HepG2 (cell line): Measurements from ENCODE around the gene IMMT. TPM values are rescaled to one million over a fixed set of nuclear protein-coding genes. Genes with fewer than 3 reads are reported as not detected.

Experiments used
- ATAC-seq: fragments of 200-7000 bp; cut with Tn5 transposase; 3 replicates; pipeline ENCODE4 v1.9.1; 2020; ENCODE audit warnings: mild to moderate bottlenecking, moderate library complexity
- BruUV-seq: library from RNA; stranded (reverse); fragments of 400-500 nt; replicated peaks from 2 replicates; lab custom pipeline; 2021; lab: Mats Ljungman, UMichigan
- CTCF ChIA-PET: fragments of 300-600 bp; formaldehyde crosslinking; extraction: SDS; loops from one replicate; lab custom pipeline; 2021; ENCODE audit warnings: low total read pairs, inconsistent platforms, low intra/inter-chr PET ratio; lab: Yijun Ruan, JAX
- POLR2A ChIA-PET: fragments of 350-600 bp; sonication (Branson Sonifier 250); formaldehyde crosslinking; loops from one replicate; lab custom pipeline; 2020; ENCODE audit warnings: antibody characterized with exemption, inconsistent platforms; lab: Yijun Ruan, JAX
- DNase-seq: peaks from one replicate; pipeline ENCODE4 v3.0.0-alpha.2; 2015; ENCODE audit warnings: low spot score
- FAIRE-seq: peaks from 3 replicates; lab custom pipeline; 2011; peaks lifted over from hg19 to GRCh38; lab: Jason Lieb, UNC
- H2AFZ ChIP-seq: one replicate; pipeline ENCODE4 v1.6.1; 2011; ENCODE audit warnings: low read length, inconsistent platforms
- H3K27ac ChIP-seq: fragments of 300-600 bp; 3 replicates; pipeline ENCODE4 v1.8.0; 2011; ENCODE audit warnings: mixed run types, mild to moderate bottlenecking, mixed read lengths, low read length, inconsistent platforms; ENCODE audit not compliant: insufficient read depth; ENCODE audit errors: extremely low read length
- H3K27me3 ChIP-seq, 2 experiments: fragments of 200-600 bp in 1 of 2; 2 replicates in 1 of 2; 3 replicates in 1 of 2; pipeline versions ENCODE4 v1.6.0 to v1.8.0; 2011; ENCODE audit warnings: low read length in 2 of 2, mild to moderate bottlenecking in 2 of 2, moderate library complexity in 2 of 2, inconsistent platforms in 1 of 2; ENCODE audit not compliant: insufficient read depth in 2 of 2, control insufficient read depth in 1 of 2
- H3K36me3 ChIP-seq, 2 experiments: fragments of 200-600 bp in 1 of 2; replicated peaks in 1 of 2; 2 replicates in 1 of 2; 3 replicates in 1 of 2; pipeline versions ENCODE4 v1.5.1 to v1.8.0; 2011; ENCODE audit warnings: low read length in 2 of 2, inconsistent platforms in 1 of 2; ENCODE audit not compliant: insufficient read depth in 2 of 2, control insufficient read depth in 1 of 2
- H3K4me1 ChIP-seq: 2 replicates; pipeline ENCODE4 v1.5.1; 2012; ENCODE audit warnings: low read length, inconsistent platforms; ENCODE audit not compliant: insufficient read depth
- H3K4me2 ChIP-seq: 2 replicates; pipeline ENCODE4 v1.6.0; 2011; ENCODE audit warnings: low read depth, low read length, inconsistent platforms
- H3K4me3 ChIP-seq, 3 experiments: fragments of 200-600 bp in 1 of 3; sonication (generic), shearing (Covaris generic) in 1 of 3; replicated peaks in 1 of 3; 2 replicates each; pipeline ENCODE4 v1.5.1; 2011 to 2016; ENCODE audit warnings: low read length in 3 of 3, inconsistent platforms in 2 of 3, low read depth in 2 of 3, mild to moderate bottlenecking in 2 of 3, control low read depth in 1 of 3, mixed read lengths in 1 of 3; ENCODE audit not compliant: insufficient read depth in 1 of 3
- H3K79me2 ChIP-seq: one replicate; pipeline ENCODE4 v1.6.1; 2011; ENCODE audit warnings: low read length, inconsistent platforms; ENCODE audit not compliant: insufficient read depth
- H3K9ac ChIP-seq: 2 replicates; pipeline ENCODE4 v1.6.0; 2011; ENCODE audit warnings: mild to moderate bottlenecking, low read depth, low read length, inconsistent platforms; ENCODE audit not compliant: insufficient read depth
- H3K9me3 ChIP-seq: 2 replicates; pipeline ENCODE4 v1.5.1; 2012; ENCODE audit warnings: mild to moderate bottlenecking, low read length
- H4K20me1 ChIP-seq: 2 replicates; pipeline ENCODE4 v1.6.0; 2011; ENCODE audit warnings: inconsistent platforms, mild to moderate bottlenecking, low read length, moderate library complexity; ENCODE audit not compliant: insufficient read depth
- ARNT2 ChIP-seq: sonication (generic); formaldehyde crosslinking; IDR thresholded peaks from 2 replicates; pipeline ENCODE4 v1.8.0; 2022; ENCODE audit warnings: mild to moderate bottlenecking, low read depth, missing genetic modification reagents, moderate library complexity
- ELF3 ChIP-seq: IDR thresholded peaks from 2 replicates; pipeline ENCODE4 v1.6.1; 2016; ENCODE audit warnings: missing genetic modification reagents, missing compliant biosample characterization
- FOXC1 ChIP-seq: sonication (generic); formaldehyde crosslinking; IDR thresholded peaks from 2 replicates; pipeline ENCODE4 v1.8.0; 2022; ENCODE audit warnings: mild to moderate bottlenecking, missing genetic modification reagents, borderline replicate concordance
- GFI1 ChIP-seq: sonication (generic); formaldehyde crosslinking; IDR thresholded peaks from 2 replicates; pipeline ENCODE4 v1.5.0; 2020; ENCODE audit warnings: missing genetic modification reagents, mild to moderate bottlenecking, borderline replicate concordance
- KDM2A ChIP-seq: sonication (generic); formaldehyde crosslinking; IDR thresholded peaks from 2 replicates; pipeline ENCODE4 v1.4.0; 2020; ENCODE audit warnings: low read depth, missing genetic modification reagents, borderline replicate concordance
- LCORL ChIP-seq, 2 experiments: fragments of 450-650 bp in 1 of 2; sonication (generic) in 1 of 2; formaldehyde crosslinking in 1 of 2; IDR thresholded peaks; 2 replicates each; pipeline versions ENCODE4 v1.5.0 to v1.6.1; 2017 to 2020; ENCODE audit warnings: antibody characterized with exemption in 1 of 2, missing genetic modification reagents in 1 of 2
- MAFG ChIP-seq: sonication (generic); formaldehyde crosslinking; IDR thresholded peaks from 2 replicates; pipeline ENCODE4 v1.5.1; 2020; ENCODE audit warnings: mild to moderate bottlenecking, missing genetic modification reagents
- MBD4 ChIP-seq: IDR thresholded peaks from 2 replicates; pipeline ENCODE4 v1.6.1; 2012; ENCODE audit warnings: low read length, inconsistent platforms, borderline replicate concordance
- MIXL1 ChIP-seq: IDR thresholded peaks from 2 replicates; pipeline ENCODE4 v1.6.1; 2016
- NONO ChIP-seq, 2 experiments: fragments of 450-650 bp in 1 of 2; sonication (generic) in 1 of 2; formaldehyde crosslinking in 1 of 2; IDR thresholded peaks in 1 of 2; conservative IDR thresholded peaks in 1 of 2; 2 replicates each; pipeline versions ENCODE4 v1.6.1 to v1.8.0; 2017 to 2022; ENCODE audit warnings: mild to moderate bottlenecking in 1 of 2, missing genetic modification reagents in 1 of 2, moderate library complexity in 1 of 2
- ZBTB42 ChIP-seq: sonication (generic); formaldehyde crosslinking; IDR thresholded peaks from 2 replicates; pipeline ENCODE4 v1.5.0; 2020; ENCODE audit warnings: mild to moderate bottlenecking, missing genetic modification reagents
- ZNF260 ChIP-seq: sonication (generic); formaldehyde crosslinking; IDR thresholded peaks from 2 replicates; pipeline ENCODE4 v1.4.0; 2020; ENCODE audit warnings: missing genetic modification reagents, low read depth, mild to moderate bottlenecking, borderline replicate concordance
- ZNF432 ChIP-seq: sonication (generic); formaldehyde crosslinking; IDR thresholded peaks from 2 replicates; pipeline ENCODE4 v1.5.0; 2020; ENCODE audit warnings: missing genetic modification reagents, mild to moderate bottlenecking, borderline replicate concordance
- in situ Hi-C: cut with HindIII; loops from 2 replicates; pipeline ENCODE4 v1.10.0; 2017; ENCODE audit warnings: low pct_unique_long_range_greater_than_20kb; ENCODE audit not compliant: extremely low pct_ligation_motif_present
- intact Hi-C: fragments of 100-400 bp; cut with micrococcal nuclease; formaldehyde crosslinking; loops from one replicate; pipeline ENCODE4 v1.10.0; 2022; ENCODE audit not compliant: unreplicated experiment
- polyA plus RNA-seq, 8 experiments: library from polyadenylated mRNA; depleted of rRNA in 3 of 8; stranded (reverse) in 7 of 8; unstranded in 1 of 8; fragments of >200 nt; fragmentation: Illumina TruSeq in 4 of 8; extraction: Trizol in 4 of 8; gene quantifications; 2 replicates each; pipeline versions ENCODE4 v1.2.1 to v1.2.3, GENCODE V29; 2011 to 2016; ENCODE audit warnings: low read depth in 4 of 8, missing spikeins in 1 of 8, mixed read lengths in 1 of 8; ENCODE audit not compliant: insufficient read depth in 1 of 8
- total RNA-seq, 5 experiments: library from RNA; depleted of rRNA; stranded (reverse); fragments of >200 nt; fragmentation: Illumina TruSeq; extraction: Trizol; gene quantifications; 2 replicates each; pipeline ENCODE4 v1.2.3, GENCODE V29; 2016; ENCODE audit warnings: low read depth in 1 of 5
- TF ChIP-seq, protein P1 (sequence below): sonication (generic); formaldehyde crosslinking; conservative IDR thresholded peaks from 2 replicates; pipeline ENCODE4 v1.8.1; 2023; ENCODE audit warnings: missing genetic modification reagents
- TF ChIP-seq, protein P2 (sequence below): sonication (generic); formaldehyde crosslinking; IDR thresholded peaks from 2 replicates; pipeline ENCODE4 v1.4.0; 2020; ENCODE audit warnings: mild to moderate bottlenecking, low read depth, missing genetic modification reagents
- TF ChIP-seq, protein P3 (sequence below): sonication (generic); formaldehyde crosslinking; IDR thresholded peaks from 2 replicates; pipeline ENCODE4 v1.5.0; 2020; ENCODE audit warnings: mild to moderate bottlenecking, missing genetic modification reagents
- TF ChIP-seq, protein P4 (sequence below): sonication (generic); formaldehyde crosslinking; IDR thresholded peaks from 2 replicates; pipeline ENCODE4 v1.5.1; 2020; ENCODE audit warnings: missing genetic modification reagents, mild to moderate bottlenecking, borderline replicate concordance
- TF ChIP-seq, protein P5 (sequence below): sonication (generic); formaldehyde crosslinking; conservative IDR thresholded peaks from 2 replicates; pipeline ENCODE4 v1.4.0; 2020; ENCODE audit warnings: missing genetic modification reagents

Gene IMMT
- total and polyA plus RNA-seq, 2 of the 13 experiments (the other 11 are each of a cell fraction or from before 2014, with no cell fraction given) = 63.5 to 119 TPM

DNA sequence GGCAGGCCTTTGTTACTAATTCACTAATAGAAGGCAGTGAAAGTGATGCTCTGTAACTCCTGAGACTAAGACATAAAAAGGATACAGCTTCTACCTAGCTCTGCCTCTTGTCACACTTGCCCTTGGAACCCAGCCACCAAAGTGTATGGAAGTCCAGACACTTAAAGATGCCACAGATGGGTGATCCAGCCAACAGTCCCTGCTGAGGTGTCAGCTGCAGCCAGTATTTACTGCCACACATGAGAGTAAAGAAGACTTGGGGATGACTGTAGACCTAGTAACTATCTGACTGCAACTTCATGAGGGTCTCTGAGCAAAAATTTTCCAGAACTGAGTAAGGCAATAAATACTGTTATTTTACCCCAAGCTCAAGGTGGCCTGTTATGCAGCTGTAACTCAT, 8.8 kb downstream of the IMMT start:
- Histone ChIP-seq H3K4me1 (peaks cover 16% of the 10 kb centered on the region; the same call in 1 of the 2 replicates), H3K79me2 (peaks cover 97% of the 10 kb centered on the region), H3K9ac (no peak overlapping the region), H2AFZ (no peak overlapping the region), H3K27me3 (no peaks in the 10 kb centered on the region), H3K36me3 (peaks cover 1 to 39% of the 10 kb centered on the region in 2 experiments; a peak in 4 of 5 replicates), H4K20me1 (peaks cover 10% of the 10 kb centered on the region), H3K9me3 (no peaks in the 10 kb centered on the region), H3K4me2 (no peak overlapping the region), H3K4me3 (no peak overlapping the region), H3K27ac (no peak overlapping the region)
- intact Hi-C loops = no loop called here
- in situ Hi-C loops = no loop called here
- DNase-seq (no peak), FAIRE-seq (no peak), ATAC-seq (peak; percentile 25; the same call in 2 of the 3 replicates)
- BruUV-seq = no TSS peak
- CTCF ChIA-PET = no interaction called here
- POLR2A ChIA-PET = interaction anchor here (1.9 kb wide), 1 partner anchor 9 kb away, joined by 7 read pairs; the partner anchor contains the start of gene IMMT
- TF ChIP-seq, protein P1, sequence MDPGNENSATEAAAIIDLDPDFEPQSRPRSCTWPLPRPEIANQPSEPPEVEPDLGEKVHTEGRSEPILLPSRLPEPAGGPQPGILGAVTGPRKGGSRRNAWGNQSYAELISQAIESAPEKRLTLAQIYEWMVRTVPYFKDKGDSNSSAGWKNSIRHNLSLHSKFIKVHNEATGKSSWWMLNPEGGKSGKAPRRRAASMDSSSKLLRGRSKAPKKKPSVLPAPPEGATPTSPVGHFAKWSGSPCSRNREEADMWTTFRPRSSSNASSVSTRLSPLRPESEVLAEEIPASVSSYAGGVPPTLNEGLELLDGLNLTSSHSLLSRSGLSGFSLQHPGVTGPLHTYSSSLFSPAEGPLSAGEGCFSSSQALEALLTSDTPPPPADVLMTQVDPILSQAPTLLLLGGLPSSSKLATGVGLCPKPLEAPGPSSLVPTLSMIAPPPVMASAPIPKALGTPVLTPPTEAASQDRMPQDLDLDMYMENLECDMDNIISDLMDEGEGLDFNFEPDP (CRISPR knock-in tag) = no peak
- TF ChIP-seq MBD4 (no peak), LCORL (IDR thresholded peaks at IDR 0.05) (no peak), LCORL (CRISPR knock-in tag; IDR thresholded peaks at IDR 0.05) (no peak), ZNF260 (no peak), MIXL1 (CRISPR knock-in tag) (no peak), NONO (IDR thresholded peaks at IDR 0.05) (no peak), NONO (CRISPR knock-in tag; conservative IDR thresholded peaks at IDR 0.05) (no peak), ZNF432 (CRISPR knock-in tag) (no peak), FOXC1 (CRISPR knock-in tag) (no peak), GFI1 (no peak), ARNT2 (CRISPR knock-in tag) (no peak), ELF3 (CRISPR knock-in tag) (no peak), ZBTB42 (CRISPR knock-in tag) (no peak), KDM2A (no peak), MAFG (no peak)
- TF ChIP-seq, protein P2, sequence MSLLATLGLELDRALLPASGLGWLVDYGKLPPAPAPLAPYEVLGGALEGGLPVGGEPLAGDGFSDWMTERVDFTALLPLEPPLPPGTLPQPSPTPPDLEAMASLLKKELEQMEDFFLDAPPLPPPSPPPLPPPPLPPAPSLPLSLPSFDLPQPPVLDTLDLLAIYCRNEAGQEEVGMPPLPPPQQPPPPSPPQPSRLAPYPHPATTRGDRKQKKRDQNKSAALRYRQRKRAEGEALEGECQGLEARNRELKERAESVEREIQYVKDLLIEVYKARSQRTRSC (CRISPR knock-in tag) = no peak
- TF ChIP-seq, protein P3, sequence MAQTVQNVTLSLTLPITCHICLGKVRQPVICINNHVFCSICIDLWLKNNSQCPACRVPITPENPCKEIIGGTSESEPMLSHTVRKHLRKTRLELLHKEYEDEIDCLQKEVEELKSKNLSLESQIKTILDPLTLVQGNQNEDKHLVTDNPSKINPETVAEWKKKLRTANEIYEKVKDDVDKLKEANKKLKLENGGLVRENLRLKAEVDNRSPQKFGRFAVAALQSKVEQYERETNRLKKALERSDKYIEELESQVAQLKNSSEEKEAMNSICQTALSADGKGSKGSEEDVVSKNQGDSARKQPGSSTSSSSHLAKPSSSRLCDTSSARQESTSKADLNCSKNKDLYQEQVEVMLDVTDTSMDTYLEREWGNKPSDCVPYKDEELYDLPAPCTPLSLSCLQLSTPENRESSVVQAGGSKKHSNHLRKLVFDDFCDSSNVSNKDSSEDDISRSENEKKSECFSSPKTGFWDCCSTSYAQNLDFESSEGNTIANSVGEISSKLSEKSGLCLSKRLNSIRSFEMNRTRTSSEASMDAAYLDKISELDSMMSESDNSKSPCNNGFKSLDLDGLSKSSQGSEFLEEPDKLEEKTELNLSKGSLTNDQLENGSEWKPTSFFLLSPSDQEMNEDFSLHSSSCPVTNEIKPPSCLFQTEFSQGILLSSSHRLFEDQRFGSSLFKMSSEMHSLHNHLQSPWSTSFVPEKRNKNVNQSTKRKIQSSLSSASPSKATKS (CRISPR knock-in tag) = no peak
- TF ChIP-seq, protein P4, sequence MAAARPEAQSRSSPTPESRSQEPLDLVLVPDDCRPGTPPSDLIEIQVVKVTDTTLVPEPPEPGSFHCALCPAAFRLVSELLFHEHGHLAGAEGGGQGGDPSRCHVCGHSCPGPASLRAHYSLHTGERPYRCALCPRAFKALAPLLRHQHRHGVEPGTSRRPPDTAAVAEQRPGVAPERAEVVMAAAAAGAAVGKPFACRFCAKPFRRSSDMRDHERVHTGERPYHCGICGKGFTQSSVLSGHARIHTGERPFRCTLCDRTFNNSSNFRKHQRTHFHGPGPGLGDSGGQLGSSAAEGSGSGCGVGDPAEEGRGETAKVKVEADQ (CRISPR knock-in tag) = no peak
- TF ChIP-seq, protein P5, sequence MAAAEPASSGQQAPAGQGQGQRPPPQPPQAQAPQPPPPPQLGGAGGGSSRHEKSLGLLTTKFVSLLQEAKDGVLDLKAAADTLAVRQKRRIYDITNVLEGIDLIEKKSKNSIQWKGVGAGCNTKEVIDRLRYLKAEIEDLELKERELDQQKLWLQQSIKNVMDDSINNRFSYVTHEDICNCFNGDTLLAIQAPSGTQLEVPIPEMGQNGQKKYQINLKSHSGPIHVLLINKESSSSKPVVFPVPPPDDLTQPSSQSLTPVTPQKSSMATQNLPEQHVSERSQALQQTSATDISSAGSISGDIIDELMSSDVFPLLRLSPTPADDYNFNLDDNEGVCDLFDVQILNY (CRISPR knock-in tag) = no peak
